HG02938 (cell line): ENCODE measurements around the gene ROR2.
"Not testable (repeated sequence)": the region's sequence is repeated elsewhere in the genome, so short reads cannot be mapped to it uniquely, and the experiment has no call there.

ENCODE experiments used
- ATAC-seq: cut with Tn5 transposase; IDR thresholded peaks from one replicate; pipeline ENCODE4 v1.9.1; 2021; ENCODE audit warnings: mild to moderate bottlenecking, moderate library complexity; ENCODE audit not compliant: unreplicated experiment

ROR2 gene

DNA sequence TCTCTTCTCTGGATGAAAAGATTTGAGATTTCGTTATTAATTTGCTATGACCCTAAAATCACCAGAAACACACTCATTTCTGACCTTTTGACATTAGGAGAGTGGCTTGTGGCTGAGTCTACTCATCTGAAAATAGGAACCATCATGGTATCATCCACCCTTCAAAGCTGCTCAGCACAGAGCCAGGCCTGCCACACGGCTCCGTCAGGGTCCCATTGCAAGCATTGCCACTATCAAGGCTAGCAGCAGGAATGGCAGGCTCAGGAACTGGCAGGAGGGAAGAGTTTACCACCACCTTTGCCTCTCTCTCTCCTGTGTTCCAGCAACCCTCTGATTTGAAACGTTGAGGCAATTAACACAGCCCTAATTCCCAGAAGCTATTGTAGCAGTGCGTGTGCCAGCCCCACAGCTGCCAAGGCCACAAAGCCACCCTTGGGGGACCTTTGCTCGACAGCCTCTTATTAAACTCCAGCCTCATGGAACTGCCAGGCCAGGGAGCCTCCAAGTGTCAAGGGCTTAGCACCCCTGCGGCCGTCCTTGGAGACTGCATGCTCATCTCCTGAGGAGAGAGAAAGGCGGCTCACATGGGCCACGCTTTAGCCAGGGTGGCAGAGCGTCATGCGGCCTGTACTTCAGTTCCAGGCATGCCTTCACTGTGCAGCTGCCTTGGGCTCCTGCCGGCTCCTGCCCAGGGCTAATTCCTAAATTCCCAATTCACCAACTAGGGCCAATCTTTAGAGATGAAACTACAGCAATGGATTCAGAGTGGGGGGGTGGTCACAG, 145.9 kb downstream of the ROR2 start:
- ATAC-seq = no peak

DNA sequence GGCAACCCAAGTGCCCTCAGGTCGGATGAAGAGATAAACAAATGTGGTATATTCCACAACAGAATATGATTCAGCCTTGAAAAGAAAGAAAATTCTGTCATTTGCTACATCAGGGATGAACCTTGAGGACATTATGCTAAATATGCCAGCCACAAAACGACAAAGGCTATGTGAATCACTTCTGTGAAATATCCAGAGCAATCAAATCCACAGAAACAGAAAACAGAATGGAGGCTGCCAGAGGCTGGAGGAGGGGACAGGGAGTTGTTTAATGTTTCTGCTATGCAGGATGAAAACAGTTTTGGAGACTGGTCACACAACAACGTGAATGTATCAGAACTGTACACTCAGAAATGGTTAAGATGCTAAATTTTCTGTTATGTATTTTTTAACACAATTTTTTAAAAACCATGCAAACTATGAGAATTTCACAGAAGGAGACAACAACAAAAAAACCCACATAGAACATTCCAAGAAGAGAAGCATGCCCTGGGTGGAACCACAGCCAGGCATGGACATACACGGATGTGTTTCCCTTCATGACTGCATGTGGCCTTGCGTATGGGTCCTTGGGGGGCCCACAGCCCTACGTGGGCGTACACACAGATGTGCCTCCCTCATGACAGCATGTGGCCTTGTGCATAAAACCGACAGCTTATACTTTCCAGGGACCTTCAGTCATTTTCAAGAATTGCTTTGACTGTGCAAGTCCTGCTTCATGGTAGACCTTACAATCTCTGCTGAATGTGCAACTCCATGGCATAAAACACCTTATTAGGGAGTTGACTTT, 146.7 kb downstream of the ROR2 start:
- ATAC-seq = no peak

DNA sequence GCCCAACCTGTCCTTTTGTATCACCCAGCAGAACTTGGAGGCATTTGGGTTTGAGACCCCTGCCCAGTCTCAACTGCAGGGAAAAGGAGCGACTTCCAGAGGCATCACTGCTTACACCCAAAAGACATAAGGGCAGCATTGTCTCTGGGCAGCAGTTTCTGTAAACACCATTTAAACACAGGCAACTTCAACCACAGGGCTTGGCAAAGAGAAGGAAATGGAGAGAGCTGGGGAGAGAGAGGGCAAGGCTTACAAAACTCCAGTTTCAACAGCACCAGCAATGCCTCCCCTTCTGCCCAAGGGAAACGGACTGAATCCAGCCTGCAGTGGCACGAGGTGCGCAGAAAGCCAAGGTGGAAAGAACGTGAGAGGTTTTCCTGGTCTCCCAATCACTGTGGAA, 147.6 kb downstream of the ROR2 start:
- no peak for ATAC-seq

DNA sequence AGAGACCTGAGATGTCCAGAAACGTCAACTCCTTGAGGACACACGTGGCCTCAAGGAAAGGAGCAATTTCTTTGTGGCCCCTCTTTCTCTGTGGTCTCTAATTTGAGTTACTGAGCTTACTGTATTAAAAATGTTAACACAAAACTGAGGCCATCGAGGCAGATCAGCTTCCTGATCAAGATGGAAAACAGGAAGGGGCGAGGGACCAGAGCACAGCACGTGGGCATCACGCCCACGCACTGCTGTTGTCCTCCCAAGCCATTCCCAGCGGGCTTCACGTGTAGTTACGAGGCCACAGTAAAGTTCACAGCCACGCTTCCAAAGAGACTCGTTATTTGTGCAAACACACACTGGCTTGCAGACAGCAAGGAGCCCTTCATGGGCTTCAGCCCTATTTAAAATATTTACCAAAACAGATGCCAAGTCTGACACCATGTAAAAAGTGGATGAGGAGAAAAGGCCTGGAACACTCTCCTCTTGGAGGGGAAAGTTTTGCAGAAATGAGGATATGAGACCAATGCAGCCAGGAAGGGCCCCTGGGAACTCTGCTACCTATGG, 149.5 kb downstream of the ROR2 start:
- ATAC-seq = no peak

DNA sequence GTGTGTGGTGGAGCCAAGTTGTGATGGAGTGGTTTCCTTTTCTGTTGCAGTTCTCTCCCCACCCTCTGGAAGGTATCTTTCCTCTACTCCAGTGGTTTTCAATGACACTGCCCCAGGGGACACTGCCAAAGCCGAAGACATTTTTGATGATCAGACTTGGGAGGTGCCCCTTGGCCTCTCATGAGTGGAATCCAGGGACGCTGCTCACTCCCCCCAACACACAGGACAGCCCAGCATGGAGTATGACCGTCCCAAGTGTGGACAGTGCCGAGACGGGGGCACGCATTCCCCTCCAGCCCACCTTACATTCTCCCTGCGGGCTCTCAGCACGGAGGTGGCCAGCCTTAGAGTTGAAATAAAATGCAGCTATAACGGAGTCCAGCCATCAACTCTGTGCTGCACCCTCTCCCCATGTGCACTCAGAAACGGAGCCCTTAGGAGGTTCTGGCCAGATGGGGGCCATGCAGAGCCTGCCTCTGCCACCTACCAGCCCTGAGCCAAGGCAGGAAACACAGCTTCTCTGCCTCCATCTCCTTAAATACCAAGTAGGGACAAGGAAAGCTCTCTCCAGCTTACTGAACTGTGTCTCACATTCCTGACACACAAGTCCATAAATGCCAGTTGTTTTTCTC, 150.8 kb downstream of the ROR2 start:
- ATAC-seq = no peak

DNA sequence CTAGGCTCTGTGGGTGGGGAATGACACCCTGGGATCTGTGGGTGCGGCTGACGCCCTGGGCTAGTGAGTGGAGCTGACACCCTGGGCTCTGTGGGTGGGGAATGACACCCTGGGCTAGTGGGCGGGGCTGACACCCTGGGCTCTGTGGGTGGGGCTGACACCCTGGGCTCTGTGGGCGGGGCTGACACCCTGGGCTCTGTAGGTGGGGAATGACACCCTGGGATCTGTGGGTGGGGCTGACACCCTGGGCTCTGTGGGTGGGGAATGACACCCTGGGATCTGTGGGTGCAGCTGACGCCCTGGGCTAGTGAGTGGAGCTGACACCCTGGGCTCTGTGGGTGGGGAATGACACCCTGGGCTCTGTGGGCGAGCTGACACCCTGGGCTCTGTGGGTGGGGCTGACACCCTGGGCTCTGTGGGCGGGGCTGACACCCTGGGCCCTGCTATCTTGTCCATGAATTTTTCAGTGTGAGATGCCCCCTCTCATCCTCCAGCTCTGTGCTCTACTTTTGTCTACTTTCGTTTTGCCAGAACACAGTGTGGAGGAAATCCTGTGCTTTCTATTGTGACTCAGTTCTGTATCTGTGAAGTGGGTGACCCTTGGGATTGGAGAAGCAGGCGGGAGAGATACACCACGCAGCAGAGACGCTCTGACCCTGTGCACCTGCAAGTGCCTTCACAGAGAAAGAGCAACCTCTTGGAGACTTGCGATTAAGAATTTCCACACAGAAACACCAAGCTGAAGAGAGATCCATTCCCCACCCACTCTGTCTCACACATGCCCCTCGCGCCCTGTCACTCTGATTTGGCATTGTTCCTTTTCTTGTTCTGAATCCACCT, 151.5 kb downstream of the ROR2 start:
- ATAC-seq = not testable (repeated sequence)

DNA sequence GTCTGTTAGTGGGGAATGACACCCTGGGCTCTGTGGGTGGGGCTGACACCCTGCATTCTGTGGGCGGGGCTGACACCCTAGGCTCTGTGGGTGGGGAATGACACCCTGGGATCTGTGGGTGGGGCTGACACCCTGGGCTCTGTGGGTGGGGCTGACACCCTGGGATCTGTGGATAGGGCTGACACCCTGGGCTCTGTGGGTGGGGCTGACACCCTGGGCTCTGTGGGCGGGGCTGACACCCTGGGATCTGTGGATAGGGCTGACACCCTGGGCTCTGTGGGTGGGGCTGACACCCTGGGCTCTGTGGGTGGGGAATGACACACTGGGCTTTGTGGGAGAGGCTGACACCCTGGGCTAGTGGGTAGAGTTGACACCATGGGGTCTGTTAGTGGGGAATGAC, 152.5 kb downstream of the ROR2 start:
- not testable (repeated sequence) for ATAC-seq

DNA sequence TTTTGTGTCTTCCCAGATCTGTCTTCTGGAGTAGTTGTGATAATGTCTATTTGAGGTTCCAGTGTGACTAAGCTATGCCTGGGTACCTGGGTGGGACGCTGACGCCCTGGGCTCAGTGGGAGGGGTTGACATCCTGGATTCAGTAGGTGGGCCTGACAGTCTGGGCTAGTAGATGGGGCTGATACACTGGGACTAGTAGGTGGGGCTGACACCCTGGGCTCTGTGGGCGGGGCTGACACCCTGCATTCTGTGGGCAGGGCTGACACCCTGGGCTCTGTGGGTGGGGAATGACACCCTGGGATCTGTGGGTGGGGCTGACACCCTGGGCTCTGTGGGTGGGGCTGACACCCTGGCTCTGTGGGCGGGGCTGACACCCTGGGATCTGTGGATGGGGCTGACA, 153.5 kb downstream of the ROR2 start:
- ATAC-seq = not testable (repeated sequence)

DNA sequence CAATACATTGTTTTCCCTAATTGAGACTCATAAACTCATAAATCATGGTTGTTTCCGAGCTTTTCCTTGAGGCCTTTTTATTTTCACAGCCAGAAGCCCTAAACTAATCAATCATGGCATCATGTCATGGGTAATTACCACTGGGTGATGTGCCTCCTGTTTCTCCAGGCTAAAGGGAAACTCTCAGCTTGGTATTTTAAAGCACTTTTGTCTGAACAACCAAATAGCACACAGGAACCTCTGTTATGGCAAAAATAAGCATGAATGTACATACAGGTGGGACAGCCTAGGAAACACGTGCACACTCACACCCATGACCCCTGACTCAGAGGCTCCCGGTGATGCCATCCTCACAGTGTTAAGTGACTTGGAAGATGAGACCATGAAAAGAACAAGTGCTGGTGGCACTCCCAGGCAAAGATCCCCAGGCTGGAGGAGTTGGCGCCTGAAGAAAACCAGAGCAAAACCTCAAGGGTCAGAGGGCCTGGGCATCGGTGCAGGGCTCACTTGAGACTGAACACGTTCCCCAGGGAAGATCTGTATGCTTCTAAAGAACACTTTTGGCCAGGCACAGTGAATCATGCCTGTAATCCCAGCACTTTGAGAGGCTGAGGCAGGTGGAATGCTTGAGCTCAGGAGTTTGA, 154.3 kb downstream of the ROR2 start:
- no peak for ATAC-seq

DNA sequence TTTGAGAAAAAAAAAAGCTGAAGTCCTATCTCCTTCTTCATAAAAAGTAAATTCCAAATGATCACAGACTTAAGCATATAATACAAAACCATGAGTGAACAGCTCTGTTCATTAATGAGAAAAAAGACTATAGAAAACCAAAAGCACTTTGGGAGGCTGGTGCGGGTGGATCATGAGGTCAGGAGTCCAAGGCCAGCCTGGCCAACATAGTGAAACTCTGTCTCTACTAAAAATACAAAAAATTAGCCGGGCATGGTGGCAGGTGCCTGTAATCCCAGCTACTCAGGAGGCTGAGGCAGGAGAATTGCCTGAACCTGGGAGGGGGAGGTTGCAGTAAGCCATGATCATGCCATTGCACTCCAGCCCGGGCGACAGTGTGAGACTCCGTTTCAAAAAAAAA, 156.7 kb downstream of the ROR2 start:
- not testable (repeated sequence) for ATAC-seq

DNA sequence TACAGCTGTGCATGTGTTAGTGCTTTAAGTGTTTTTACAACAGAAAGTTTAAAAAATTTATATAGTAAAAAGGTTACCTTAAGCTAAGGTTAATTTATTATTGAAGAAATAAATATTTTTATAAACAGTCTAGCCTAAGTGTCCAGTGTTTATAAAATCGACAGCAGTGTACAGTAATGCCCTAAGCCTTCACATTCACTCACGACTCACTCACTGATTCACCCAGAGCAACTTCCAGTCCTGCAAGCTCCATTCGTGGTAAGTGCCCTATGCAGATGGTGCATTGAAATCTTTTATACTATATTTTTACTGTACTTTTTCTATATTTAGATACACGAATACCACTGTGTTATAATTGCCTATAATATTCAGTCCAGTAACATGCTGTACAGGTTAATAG, 159.1 kb downstream of the ROR2 start:
- ATAC-seq = no peak

DNA sequence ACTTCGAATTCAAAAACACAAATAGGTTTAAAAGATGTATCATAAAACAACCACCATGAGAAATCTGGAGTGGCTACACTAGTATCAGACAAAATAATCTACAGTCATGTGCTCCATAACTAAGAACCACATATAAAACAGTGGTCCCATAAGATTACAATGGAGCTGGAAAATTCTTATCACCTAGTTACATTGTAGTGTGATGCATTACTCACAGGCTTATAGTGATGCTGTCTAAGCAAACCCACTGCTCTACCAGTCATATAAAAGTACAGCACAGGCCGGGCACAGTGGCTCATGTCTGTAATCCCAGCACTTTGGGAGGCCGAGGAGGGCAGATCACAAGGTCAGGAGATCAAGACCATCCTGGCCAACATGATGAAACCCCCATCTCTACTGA, 160.1 kb downstream of the ROR2 start:
- no peak for ATAC-seq

DNA sequence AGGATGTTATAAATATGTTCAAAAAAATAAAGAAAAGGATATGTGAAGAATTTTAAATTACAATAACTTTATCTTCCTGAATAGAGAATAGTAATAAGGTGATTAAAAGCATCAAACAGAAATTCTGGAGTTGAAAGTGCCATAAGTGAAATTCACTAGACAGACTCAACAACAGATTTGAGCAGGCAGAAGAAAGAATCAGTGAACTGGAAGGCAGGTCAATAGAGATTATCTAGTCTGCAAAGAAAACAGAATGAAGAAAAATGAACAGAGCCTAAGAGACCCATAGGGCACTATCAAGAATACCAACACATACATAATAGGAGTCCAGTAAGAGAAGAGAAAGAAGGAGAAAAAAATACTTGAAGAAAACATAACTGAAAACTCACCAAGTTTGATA, 162.1 kb downstream of the ROR2 start:
- ATAC-seq = no peak

DNA sequence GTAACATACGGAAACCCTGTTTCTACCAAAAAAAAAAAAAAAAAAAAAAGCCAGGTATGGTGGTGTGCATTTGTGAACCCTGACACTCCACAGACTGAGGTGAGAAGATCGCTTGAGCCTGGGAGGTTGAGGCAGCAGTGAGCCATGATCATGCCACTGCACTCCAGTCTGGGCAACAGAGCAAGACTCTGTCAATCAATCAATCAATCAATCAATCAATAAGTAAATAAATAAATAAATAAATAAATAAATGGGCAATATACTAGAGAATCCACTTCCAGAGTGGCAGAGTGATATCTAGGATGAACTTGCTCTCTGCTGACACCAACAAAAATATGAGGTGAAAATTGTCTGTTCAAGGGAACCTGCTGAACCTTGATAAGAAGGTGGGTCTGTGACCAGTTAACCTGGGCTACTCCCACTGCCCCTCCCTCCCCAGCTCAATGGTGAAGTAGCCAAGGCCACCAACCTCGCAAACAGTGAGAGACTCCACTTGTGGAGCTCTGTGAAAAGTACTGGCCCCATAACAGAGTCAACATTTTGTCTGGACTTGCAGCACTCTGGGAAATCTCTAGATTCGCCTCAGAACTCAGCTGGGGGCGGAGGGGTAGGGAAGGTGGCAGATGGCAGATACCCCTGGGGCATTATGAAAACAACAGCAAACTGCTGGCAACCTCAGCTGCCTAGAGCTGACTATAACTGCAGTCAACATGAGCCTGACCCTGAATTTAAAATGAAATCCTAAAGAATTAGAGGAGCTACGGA, 163.7 kb downstream of the ROR2 start:
- ATAC-seq = no peak

DNA sequence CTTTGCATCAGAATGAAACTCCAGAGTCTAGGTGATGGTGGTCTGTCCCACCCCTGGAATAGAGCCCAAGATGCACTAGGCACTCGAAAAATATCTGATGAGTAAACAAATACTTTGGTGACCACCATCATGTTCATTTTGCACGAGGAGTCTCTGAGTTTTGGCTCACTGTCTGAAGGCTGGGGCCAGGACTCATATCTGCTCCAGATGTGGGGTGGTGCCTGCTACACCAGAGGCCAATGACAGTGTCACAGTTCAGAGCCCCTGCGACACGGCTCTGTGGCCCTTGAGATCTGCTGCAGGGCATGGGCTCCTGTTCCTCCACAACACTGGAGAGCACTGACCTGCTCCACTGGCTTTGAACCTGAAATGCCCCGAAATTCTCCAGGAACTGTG, 164.6 kb downstream of the ROR2 start:
- no peak for ATAC-seq

DNA sequence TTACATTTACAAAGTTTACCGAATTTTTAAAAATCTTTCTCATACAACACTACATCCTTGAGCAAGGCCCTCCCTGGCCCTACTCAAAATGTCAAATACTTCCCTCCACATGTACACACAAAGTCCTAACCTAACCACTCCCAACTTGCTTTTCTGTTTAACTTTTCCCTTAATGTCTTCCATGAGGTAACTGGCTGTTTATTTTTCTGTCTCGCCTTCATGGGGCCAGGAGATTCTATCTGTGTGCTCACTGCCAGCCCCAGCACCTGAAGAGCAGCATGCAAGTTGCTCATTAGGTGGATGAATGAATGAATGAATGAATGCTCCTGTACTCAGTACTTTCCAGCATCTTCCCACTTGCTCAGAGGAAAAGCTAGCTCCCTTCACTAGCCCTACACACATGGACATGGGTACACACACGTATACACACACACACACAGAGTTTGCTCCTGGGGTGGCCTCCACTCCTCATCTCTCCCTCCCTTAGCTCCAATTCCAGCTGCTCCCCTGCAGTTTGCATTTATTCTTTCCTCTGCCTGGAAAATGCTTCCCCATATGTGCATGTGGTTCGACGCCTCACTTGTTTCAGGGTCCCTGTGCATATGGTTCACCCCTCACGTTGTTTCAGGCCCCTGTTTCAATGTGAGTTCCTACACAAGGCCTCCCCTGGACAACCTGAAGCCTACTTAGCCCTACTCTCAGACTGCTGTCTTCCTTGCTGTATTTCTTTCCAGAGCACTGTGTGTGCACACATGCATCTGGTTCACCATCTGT, 165.2 kb downstream of the ROR2 start:
- ATAC-seq = no peak

DNA sequence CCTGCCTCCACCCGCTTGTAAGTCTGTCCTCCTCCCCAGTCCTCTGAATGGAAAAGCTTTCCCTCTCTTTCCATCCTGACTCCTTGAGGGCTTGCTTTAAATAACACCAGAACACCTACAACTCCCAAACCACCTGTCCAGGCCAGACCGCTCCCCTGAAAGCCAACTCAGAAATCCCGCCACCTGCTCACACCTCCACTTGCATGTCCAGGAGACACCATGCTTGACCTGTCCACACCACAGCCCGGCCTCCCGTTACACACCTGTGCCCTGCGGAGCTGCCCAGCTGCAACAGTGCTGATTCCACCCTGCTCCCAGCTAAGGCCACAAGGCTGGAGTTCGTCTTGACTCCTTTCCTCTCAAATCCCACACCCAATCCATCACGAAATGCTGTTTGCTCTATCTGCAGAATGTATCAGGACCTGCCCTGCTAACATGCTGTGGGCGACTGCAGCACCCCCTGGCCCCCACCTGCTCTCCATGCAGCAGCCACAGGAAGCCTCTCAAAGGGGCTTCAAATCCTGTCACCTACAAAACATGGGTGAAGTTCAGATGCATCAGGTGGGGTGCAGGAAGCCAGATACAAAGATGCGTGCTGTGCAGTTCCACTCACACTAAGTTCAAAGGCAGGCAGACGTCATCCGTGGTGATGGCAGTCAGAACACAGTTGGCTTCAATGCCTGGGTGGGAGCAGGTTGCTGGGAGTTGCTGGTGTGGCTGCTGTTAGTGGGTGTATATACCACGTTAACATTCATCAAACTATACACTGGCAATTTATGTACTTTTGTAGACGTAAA, 166.0 kb downstream of the ROR2 start:
- ATAC-seq = no peak

DNA sequence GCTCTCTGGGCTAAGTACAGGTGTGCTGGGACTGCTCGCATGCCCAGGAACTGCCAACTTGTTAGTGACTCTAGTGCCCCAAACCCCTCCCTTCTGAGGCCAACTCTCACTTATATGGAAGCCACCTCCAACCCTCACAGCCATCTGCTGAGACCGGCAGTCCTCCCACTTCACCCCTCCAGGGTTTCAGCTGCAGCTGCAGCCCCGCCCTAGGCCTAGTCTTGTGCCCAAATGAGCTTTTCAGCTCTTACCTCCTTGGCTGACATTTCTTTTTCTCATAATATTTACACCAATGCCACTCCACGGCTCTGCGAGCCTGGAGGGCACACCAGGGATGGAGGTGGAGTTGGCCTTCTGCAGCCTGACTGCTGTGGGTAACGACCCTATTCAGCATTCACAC, 166.6 kb downstream of the ROR2 start:
- no peak for ATAC-seq
